SKM-1 treated with dmso at 0.1 percent for 144 hours (cell line): Measurements from ENCODE around the gene IFT25.

Experiments
- DNase-seq: peaks from one replicate; lab custom pipeline; 2025; ENCODE audit not compliant: unreplicated experiment; lab: John Stamatoyannopoulos, UW

IFT25 gene

GRCh38 chr1:53930932-53931331 is 14.6 kb downstream of the IFT25 start:
- no peak for DNase-seq

- no peak for DNase-seq
Observed at GRCh38 chr1:53929246-53929960, 16.1 kb downstream of the IFT25 start.

- DNase-seq, result no peak
Observed at GRCh38 chr1:53927376-53927881, 18.1 kb downstream of the IFT25 start.

GRCh38 chr1:53919675-53920066 is 25.8 kb downstream of the IFT25 start:
- DNase-seq, result no peak

- no peak for DNase-seq
Observed at GRCh38 chr1:53918343-53918742, 27.2 kb downstream of the IFT25 start.

GRCh38 chr1:53913352-53914033 is 32.0 kb downstream of the IFT25 start:
- no peak for DNase-seq

- no peak for DNase-seq
Observed at GRCh38 chr1:53911442-53911841, 34.1 kb downstream of the IFT25 start.

- no peak for DNase-seq
Observed at GRCh38 chr1:53909946-53910345, 35.6 kb downstream of the IFT25 start.

- DNase-seq, result no peak
Observed at GRCh38 chr1:53906121-53906520, 39.4 kb downstream of the IFT25 start.

- DNase-seq, result no peak
Observed at GRCh38 chr1:53905509-53905908, 40.0 kb downstream of the IFT25 start.

GRCh38 chr1:53902235-53903138 is 43.0 kb downstream of the IFT25 start:
- DNase-seq, result no peak

- DNase-seq, result no peak
Observed at GRCh38 chr1:53899708-53900107, 45.8 kb downstream of the IFT25 start.

GRCh38 chr1:53899206-53899628 is 46.3 kb downstream of the IFT25 start:
- DNase-seq, result no peak

GRCh38 chr1:53896635-53897229 is 48.8 kb downstream of the IFT25 start:
- DNase-seq, result no peak

GRCh38 chr1:53895421-53895820 is 50.1 kb downstream of the IFT25 start:
- DNase-seq, result no peak

- no peak for DNase-seq
Observed at GRCh38 chr1:53894644-53895043, 50.9 kb downstream of the IFT25 start.

GRCh38 chr1:53893999-53894636 is 51.4 kb downstream of the IFT25 start, which contains the start of gene DIO1:
TSS of gene DIO1 (plus strand) at chr1:53894187. CDS start at chr1:53894211, 24 bp downstream.
- no peak for DNase-seq

GRCh38 chr1:53892911-53893310 is 52.6 kb downstream of the IFT25 start:
- peak; percentile 64 for DNase-seq

- DNase-seq, result no peak
Observed at GRCh38 chr1:53891678-53892077, 53.8 kb downstream of the IFT25 start.

- no peak for DNase-seq
Observed at GRCh38 chr1:53891018-53891417, 54.5 kb downstream of the IFT25 start.
